GM18861 (cell line): ENCODE measurements around the gene TRIM4.

ENCODE experiments used
- ATAC-seq: cut with Tn5 transposase; IDR thresholded peaks from one replicate; pipeline ENCODE4 v1.9.1; 2021; ENCODE audit not compliant: unreplicated experiment

The TRIM4 gene

DNA sequence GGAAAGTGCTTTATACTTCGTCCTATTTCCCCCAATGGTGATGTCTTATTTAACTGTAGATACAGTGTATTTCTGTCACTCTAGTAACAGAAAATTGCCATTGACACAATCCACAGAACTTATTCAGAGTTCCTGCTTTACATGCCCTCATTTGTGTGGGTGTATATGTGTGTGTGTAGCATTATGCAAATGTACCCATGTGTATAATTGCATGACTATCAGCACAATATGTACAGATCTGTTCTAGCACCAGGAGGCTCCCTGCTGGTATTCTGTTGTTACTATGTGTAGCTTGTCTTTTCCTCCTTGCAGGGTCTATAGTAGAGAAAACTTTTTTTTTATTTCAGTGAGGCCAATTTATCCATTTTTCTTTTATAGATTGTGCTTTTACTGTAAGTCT lies 75.0 kb downstream of the TRIM4 start:
- no peak for ATAC-seq

DNA sequence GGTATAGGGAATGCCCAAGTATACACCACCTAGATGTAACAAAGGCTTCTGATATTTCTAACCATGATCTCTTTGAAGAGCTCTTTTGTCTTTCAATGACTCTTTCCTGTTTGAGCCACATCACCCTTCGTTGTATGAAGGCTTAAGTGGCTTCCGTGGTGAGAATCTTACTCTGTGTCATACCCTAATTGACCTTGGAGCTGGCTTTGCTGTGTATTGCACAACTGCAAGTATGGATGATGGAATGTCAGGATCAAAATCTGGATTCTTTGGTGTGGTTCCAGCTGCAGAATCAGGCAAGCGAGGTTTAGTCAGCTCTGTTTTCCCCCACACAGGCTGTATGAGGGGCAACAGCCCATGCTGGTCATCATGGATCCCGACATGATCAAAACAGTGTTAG lies 75.5 kb downstream of the TRIM4 start:
- ATAC-seq: no peak

DNA sequence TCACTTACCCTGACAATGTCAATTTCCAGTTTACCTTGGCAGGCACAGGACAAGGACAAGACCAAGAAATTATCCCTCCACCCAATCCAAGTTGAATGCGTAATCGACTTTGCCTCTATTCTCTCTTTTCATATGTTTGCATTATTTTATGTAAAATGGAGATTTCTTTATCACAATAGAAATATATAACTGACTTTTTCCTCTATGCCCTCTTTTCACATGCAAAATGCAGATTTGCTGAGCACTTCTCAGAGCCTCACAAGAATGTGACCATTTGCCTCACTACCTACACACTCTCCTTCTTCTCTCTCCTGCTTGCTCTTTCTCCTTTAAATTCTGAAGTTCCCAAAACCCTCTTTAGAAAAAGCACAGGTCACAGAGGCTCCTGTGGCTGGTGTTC lies 76.4 kb downstream of the TRIM4 start:
- ATAC-seq: no peak
